Nucleus accumbens (tissue), 56 donors: ENCODE data around the gene CYP4F2.
"Not testable (repeated sequence)": the region's sequence is repeated elsewhere in the genome, so short reads cannot be mapped to it uniquely, and the experiment has no call there.

Source experiments
- DNase-seq, 56 donors: peaks; one replicate each; lab custom pipeline; 2025; lab: John Stamatoyannopoulos, UW

Gene CYP4F2

DNA sequence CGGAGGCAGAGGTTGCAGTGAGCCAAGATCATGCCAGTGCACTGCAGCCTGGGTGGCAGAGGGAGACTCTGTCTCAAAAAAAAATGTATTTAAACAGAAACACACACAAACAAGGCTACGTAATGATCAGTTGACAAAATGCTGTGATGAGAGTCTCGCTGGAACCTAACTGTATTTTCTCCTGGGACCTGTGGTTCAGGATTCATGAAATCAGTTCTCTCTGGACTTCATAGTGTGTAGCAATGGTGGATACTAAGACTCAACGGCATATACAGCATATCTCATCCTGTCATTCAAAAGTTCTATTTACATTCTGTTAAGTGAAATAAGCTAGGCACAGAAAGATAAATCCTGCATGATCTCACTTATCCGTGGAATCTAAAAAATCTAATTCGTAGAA lies 37.4 kb downstream of the CYP4F2 start:
- no peak for DNase-seq

GRCh38 chr19:15859187-15859586 lies 38.7 kb downstream of the CYP4F2 start:
- DNase-seq = no peak

DNA sequence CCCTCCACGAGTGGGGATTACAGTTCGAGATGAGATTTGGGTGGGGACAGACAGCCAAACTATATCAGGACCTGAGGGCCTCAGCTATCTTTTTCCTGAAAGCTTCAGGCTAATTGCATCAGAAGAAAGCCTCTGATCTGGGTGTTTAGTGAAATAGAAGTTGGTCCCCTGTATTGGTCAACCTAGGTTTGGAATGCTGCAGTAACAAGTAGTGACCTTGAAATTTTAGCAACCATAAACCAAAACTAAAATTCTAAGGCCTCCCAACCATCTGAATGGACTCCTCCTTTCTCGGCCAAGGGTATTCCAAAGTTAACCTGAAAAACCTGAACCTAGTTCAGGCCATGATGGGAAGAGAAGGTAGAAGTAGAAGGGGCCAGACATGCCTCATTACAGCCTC lies 47.5 kb downstream of the CYP4F2 start:
- DNase-seq = no peak

DNA sequence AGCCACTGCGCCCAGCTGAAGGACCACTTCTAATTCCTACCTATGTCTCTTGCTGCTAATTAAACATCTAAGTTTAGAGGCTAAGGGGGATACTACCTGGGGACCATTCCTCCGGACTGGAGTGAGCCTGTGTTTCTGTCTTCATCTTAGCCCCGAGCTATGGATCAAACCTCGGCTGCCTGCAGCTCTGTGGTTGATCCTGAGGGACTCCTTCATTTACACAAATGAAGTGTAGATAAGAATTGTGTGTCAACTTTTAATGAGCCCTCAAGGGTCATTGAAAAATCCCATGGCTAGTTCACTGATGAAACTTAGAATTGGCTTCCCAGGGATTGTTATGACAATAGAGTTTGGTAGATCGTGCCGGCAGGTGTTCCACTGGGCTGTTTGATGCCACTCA lies 51.0 kb downstream of the CYP4F2 start:
- no peak for DNase-seq

GRCh38 chr19:15843894-15844222 lies 54.0 kb downstream of the CYP4F2 start:
- not testable (repeated sequence) for DNase-seq

GRCh38 chr19:15843203-15843893 lies 54.5 kb downstream of the CYP4F2 start:
- no peak for DNase-seq

- DNase-seq = no peak
Measured at GRCh38 chr19:15841875-15842569, 55.9 kb downstream of the CYP4F2 start.

DNA sequence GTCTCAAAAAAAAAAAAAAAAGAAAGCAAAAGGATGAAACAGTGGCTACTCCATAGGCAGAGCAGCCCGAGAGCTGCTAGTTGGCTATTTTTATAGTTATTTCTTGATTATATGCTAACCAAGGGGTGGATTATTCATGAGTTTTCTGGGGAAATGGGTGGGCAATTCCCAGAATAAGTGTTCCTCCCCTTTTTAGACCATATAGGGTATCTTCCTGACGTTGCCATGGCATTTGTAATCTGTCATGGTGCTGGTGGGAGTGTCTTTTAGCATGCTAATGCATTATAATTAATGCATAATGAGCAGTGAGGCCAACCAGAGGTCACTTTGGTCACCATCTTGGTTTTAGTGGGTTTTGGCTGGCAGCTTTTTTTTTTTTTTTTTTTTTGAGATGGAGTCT lies 57.0 kb downstream of the CYP4F2 start:
- DNase-seq = no peak

DNA sequence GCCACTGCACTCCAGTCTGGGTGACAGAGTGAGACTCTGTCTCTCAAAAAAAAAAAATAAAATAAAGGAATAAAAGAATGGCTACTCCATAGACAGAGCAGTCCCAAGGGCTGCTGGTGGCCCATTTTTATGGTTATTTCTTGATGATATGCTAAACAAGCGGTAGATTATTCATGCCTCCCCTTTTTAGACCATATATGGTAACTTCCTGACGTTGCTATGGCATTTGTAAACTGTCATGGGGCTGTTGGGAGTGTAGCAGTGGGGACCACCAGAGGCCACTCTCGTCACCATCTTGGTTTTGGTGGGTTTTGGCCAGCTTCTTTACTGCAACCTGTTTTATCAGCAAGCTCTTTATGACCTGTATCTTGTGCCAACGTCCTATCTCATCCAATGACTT lies 58.0 kb downstream of the CYP4F2 start:
- not testable (repeated sequence) for DNase-seq

DNA sequence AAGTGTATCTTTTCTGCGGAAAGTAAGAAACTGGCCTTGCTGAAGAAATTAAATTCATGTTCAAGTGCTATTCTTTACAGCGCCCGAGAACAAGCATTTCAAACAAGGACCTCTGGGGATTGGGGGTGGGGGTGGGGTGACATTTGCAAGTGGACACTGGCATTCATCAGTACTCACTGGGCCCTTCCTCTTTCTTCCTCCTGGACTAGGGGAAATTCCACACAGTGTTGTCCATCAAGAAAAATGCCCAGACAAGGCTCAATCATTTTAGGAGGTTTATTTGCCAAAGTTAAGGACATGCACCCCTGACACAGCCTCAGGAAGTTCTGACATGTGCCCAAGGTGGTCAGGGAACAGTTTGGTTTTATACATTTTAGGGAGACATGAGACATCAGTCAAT lies 59.5 kb downstream of the CYP4F2 start:
- no peak for DNase-seq

DNA sequence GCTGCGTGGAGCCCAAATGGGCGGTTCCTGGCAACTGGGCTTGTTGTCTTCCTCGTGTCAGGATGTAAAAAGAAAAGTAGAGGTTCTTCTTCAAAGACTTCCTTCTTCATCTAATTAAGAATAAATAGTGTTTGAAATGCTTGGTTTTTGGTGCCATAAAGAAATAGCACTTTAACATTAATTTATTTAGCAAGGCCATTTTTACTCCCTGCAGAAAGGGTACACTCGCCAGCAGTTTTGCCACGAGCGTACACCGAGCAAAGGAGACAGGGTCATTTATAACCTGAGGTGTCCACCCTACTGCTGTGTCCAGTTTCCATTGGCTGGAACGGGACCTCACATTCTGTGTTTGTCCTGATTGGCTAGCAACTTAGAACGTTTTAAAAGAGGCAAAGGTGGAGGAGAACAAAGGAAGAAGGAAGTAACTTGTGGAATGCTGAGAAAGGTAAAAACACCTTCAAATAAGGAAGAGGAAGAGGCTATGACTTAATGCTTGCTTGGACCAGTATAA lies 60.6 kb downstream of the CYP4F2 start:
- DNase-seq = peak in 5 of 56 donors; percentile 11 to 39 (median 20)

DNA sequence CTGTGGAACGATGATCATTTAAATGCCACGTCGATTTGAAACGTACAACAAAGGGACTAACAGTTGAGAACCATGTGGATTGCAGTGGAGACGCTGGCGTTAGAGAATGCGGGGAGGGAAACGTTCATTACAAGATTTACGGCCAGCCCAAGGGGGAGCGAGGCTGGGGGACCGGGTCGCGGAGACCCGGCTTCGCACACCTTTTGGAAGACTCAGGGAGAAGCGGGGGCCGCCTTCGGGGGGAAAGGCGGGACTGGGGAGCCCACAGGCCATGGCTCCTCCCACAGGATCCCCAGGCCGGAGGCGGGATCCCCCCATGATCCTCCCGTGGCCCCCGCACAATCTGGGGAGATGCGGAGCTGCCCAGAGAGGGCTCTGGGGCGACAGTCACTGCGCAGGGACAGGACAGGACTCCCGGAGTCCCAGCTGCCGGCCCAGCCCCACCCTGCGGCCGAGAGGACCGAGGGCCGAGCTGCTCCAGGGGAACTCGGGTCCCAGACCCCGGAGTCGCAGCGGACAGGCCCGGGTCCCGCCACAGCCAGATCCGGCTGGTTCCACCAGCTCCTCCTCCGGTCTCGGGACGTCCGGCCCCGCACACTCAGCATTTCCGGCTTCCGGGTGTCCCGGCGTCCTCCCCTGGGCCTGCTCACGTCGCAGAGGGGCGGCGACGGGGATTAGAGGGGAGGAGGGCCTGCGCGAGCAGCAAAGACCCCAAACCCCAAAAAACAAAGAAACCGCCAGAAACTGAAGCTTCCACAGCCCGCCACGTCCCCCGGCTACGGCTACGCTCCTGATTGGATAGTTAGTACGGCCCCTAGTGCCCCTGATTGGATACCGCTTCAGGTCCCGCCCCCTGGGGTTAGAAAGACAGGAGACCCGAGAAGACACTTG lies 61.3 kb downstream of the CYP4F2 start:
- DNase-seq = peak; percentile 57 to 98 (median 91)

DNA sequence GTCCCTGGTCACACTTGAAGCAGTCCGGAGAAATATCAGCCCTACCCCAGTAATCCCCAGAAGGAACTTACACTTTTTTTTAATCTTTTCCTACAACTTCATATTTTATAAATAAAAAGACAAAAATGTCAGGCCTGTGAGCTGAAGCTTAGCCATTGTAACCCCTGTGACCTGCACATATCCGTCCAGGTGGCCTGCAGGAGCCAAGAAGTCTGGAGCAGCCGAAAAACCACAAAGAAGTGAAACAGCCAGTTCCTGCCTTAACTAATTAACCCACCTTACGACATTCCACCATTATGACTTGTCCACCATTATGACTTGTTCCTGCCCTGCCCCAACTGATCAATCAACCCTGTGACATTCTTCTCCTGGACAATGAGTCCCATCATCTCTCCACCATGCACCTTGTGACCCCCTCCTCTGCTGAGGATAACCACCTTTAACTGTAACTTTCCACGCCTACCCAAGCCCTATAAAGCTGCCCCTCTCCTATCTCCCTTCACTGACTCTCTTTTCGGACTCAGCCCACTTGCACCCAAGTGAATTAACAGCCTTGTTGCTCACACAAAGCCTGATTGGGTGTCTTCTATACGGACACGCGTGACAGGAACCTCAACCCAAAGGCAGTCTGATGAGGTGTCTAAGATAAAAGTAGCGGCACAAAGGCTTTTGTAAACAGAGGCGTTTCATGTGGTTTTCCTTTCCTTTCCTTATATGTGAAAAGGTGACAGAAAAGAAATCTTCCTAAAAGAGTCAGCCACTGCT lies 62.1 kb downstream of the CYP4F2 start:
- DNase-seq = peak in 2 of 56 donors; percentile 0 to 1

GRCh38 chr19:15834232-15834631 lies 63.6 kb downstream of the CYP4F2 start:
- DNase-seq = not testable (repeated sequence)

- no peak for DNase-seq
Measured at GRCh38 chr19:15831626-15832025, 66.2 kb downstream of the CYP4F2 start.

DNA sequence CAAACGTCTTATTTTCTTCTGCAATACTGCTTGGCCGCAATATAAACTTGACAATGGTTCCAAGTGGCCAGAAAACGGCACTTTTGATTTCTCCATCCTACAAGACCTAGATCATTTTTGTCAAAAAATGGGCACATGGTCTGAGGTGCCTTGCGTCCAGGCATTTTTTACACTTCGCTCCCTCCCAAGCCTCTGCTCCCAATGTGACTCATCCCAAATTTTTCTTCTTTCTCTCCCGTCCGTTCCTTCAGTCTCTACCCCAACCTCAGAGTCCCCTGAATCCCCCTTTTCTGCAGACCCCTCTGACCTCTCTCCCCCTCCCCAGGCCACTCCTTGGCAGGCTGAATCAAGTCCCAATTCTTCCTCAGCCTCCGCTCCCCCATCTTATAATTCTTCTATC lies 68.1 kb downstream of the CYP4F2 start:
- no peak for DNase-seq

- DNase-seq = no peak
Measured at GRCh38 chr19:15829306-15829698, 68.6 kb downstream of the CYP4F2 start.

DNA sequence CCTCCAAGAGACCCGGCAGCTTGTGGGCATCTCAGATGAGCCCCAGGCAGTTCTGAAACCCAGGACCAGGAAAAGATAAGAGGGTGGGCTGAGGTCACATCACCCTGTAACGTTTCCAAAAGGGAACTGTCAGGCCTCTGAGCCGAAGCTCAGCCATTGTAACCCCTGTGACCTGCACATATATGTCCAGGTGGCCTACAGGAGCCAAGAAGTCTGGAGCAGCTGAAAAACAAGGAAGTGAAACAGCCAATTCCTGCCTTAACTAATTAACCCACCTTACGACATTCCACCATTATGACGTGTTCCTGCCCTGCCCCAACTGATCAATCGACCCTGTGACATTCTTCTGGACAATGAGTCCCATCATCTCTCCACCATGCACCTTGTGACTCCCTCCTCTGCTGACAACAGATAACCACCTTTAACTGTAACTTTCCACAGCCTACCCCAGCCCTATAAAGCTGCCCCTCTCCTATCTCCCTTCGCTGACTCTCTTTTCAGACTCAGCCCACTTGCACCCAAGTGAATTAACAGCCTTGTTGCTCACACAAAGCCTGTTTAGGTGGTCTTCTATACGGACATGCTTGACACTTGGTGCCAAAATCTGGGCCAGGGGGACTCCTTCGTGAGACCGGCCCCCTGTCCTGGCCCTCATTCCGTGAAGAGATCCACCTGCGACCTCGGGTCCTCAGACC lies 69.1 kb downstream of the CYP4F2 start:
- DNase-seq = not testable (repeated sequence)

- no peak for DNase-seq
Measured at GRCh38 chr19:15828121-15828610, 69.7 kb downstream of the CYP4F2 start.
